IMR-90 (cell line): ENCODE measurements around the gene KYAT1. TPM values are rescaled to one million over a fixed set of nuclear protein-coding genes. Genes with fewer than 3 reads are reported as not detected.

Experiments used
- ATAC-seq: fragments of 200-7000 bp; cut with Tn5 transposase; 2 replicates; pipeline ENCODE4 v1.9.1; 2020; ENCODE audit warnings: low read depth, mild to moderate bottlenecking, moderate library complexity
- BruUV-seq: library from RNA; stranded (reverse); fragments of 400-500 nt; replicated peaks from 2 replicates; lab custom pipeline; 2021; lab: Mats Ljungman, UMichigan
- CTCF ChIA-PET: fragments of 300-600 bp; formaldehyde crosslinking; extraction: SDS; loops from one replicate; lab custom pipeline; 2021; ENCODE audit warnings: antibody characterized with exemption; lab: Yijun Ruan, JAX
- POLR2A ChIA-PET: fragments of 300-600 bp; sonication (Branson Sonifier 250); formaldehyde crosslinking; loops from one replicate; lab custom pipeline; 2022; ENCODE audit warnings: antibody characterized with exemption; ENCODE audit not compliant: unreplicated experiment; lab: Charles Lee
- DNase-seq: peaks from one replicate; pipeline ENCODE4 v3.0.0; 2013
- H2AFZ ChIP-seq: replicated peaks from 2 replicates; pipeline ENCODE3; 2013; ENCODE audit warnings: low read length, mild to moderate bottlenecking; ENCODE audit not compliant: poor library complexity
- H2AK5ac ChIP-seq: 2 replicates; pipeline ENCODE4 v1.6.1; 2013; ENCODE audit warnings: low read depth, low read length, inconsistent platforms
- H2AK9ac ChIP-seq: replicated peaks from 2 replicates; pipeline ENCODE3; 2013; ENCODE audit warnings: mild to moderate bottlenecking, low read depth, low read length, moderate library complexity; ENCODE audit not compliant: poor library complexity
- H2BK120ac ChIP-seq: 2 replicates; pipeline ENCODE4 v1.6.1; 2013; ENCODE audit warnings: low read depth, low read length, inconsistent platforms
- H2BK15ac ChIP-seq: 3 replicates; pipeline ENCODE4 v1.6.1; 2013; ENCODE audit warnings: low read depth, low read length, inconsistent platforms
- H2BK20ac ChIP-seq: 2 replicates; pipeline ENCODE4 v1.6.1; 2013; ENCODE audit warnings: low read depth, mild to moderate bottlenecking, inconsistent platforms, low read length, moderate library complexity
- H2BK5ac ChIP-seq: 2 replicates; pipeline ENCODE4 v1.6.1; 2013; ENCODE audit warnings: mild to moderate bottlenecking, low read depth, low read length, inconsistent platforms; ENCODE audit not compliant: poor library complexity, severe bottlenecking
- H3K14ac ChIP-seq: replicated peaks from 2 replicates; pipeline ENCODE4 v1.6.1; 2013; ENCODE audit warnings: low read depth, low read length, inconsistent platforms
- H3K18ac ChIP-seq: 2 replicates; pipeline ENCODE4 v1.6.1; 2013; ENCODE audit warnings: low read depth, low read length, control low read depth
- H3K23ac ChIP-seq: 2 replicates; pipeline ENCODE4 v1.6.1; 2013; ENCODE audit warnings: low read depth, low read length, inconsistent platforms
- H3K27ac ChIP-seq: 2 replicates; pipeline ENCODE4 v1.5.1; 2013; ENCODE audit warnings: mild to moderate bottlenecking, control low read depth, low read length; ENCODE audit not compliant: insufficient read depth
- H3K27me3 ChIP-seq: 2 replicates; pipeline ENCODE4 v1.6.1; 2013; ENCODE audit warnings: low read length; ENCODE audit not compliant: control insufficient read depth, insufficient read depth
- H3K36me3 ChIP-seq: 2 replicates; pipeline ENCODE4 v1.6.1; 2013; ENCODE audit warnings: low read length, mixed read lengths; ENCODE audit not compliant: control insufficient read depth, insufficient read depth
- H3K4ac ChIP-seq: 2 replicates; pipeline ENCODE4 v1.6.1; 2013; ENCODE audit warnings: low read depth, low read length, inconsistent platforms
- H3K4me1 ChIP-seq: 2 replicates; pipeline ENCODE4 v1.6.1; 2013; ENCODE audit warnings: low read length, mixed read lengths; ENCODE audit not compliant: control insufficient read depth, insufficient read depth
- H3K4me2 ChIP-seq: 2 replicates; pipeline ENCODE4 v1.6.1; 2013; ENCODE audit warnings: low read depth, mild to moderate bottlenecking, control low read depth, low read length, moderate library complexity
- H3K4me3 ChIP-seq: 2 replicates; pipeline ENCODE4 v1.5.1; 2013; ENCODE audit warnings: low read depth, mild to moderate bottlenecking, control low read depth, low read length, moderate library complexity; ENCODE audit not compliant: insufficient read depth
- H3K56ac ChIP-seq: 2 replicates; pipeline ENCODE4 v1.6.1; 2013; ENCODE audit warnings: low read length, inconsistent platforms; ENCODE audit not compliant: insufficient read depth; ENCODE audit errors: extremely low read depth
- H3K79me1 ChIP-seq, 2 experiments: 2 replicates each; pipeline ENCODE4 v1.6.1; 2013; ENCODE audit warnings: low read length in 2 of 2, inconsistent platforms in 1 of 2, low read depth in 1 of 2
- H3K9ac ChIP-seq: 2 replicates; pipeline ENCODE4 v1.6.1; 2013; ENCODE audit warnings: low read depth, low read length, control low read depth
- H3K9me1 ChIP-seq: 2 replicates; pipeline ENCODE4 v1.6.1; 2013; ENCODE audit warnings: low read length, inconsistent platforms; ENCODE audit not compliant: insufficient read depth
- H3K9me3 ChIP-seq: 2 replicates; pipeline ENCODE4 v1.6.1; 2013; ENCODE audit warnings: low read length; ENCODE audit not compliant: control insufficient read depth, insufficient read depth
- H4K20me1 ChIP-seq: 2 replicates; pipeline ENCODE4 v1.6.1; 2013; ENCODE audit warnings: low read length, inconsistent platforms; ENCODE audit not compliant: insufficient read depth
- H4K5ac ChIP-seq: 2 replicates; pipeline ENCODE4 v1.6.1; 2013; ENCODE audit warnings: mild to moderate bottlenecking, low read depth, low read length, control low read depth
- H4K8ac ChIP-seq, 2 experiments: 2 replicates each; pipeline ENCODE4 v1.6.1; 2013; ENCODE audit warnings: low read depth in 2 of 2, low read length in 2 of 2, control low read depth in 1 of 2, inconsistent platforms in 1 of 2
- H4K91ac ChIP-seq: 2 replicates; pipeline ENCODE4 v1.6.1; 2013; ENCODE audit warnings: low read depth, low read length, inconsistent platforms; ENCODE audit not compliant: insufficient read depth
- BHLHE40 ChIP-seq: fragments of 150-350 bp; IDR thresholded peaks from 2 replicates; pipeline ENCODE4 v1.6.1; 2016; ENCODE audit warnings: mild to moderate bottlenecking, low read depth, low read length
- CEBPB ChIP-seq: IDR thresholded peaks from 2 replicates; pipeline ENCODE4 v1.6.1; 2012; ENCODE audit warnings: low read depth, low read length, improper control_type of control experiment
- CHD1 ChIP-seq: IDR thresholded peaks from 2 replicates; pipeline ENCODE4 v1.6.1; 2012; ENCODE audit warnings: low read depth, low read length, improper control_type of control experiment
- CTCF ChIP-seq: conservative IDR thresholded peaks from 2 replicates; pipeline ENCODE4 v1.5.1; 2012; ENCODE audit warnings: mild to moderate bottlenecking, low read depth, low read length, improper control_type of control experiment
- MAFK ChIP-seq: IDR thresholded peaks from 2 replicates; pipeline ENCODE4 v1.6.1; 2012; ENCODE audit warnings: low read depth, low read length, improper control_type of control experiment
- MAZ ChIP-seq: IDR thresholded peaks from 2 replicates; pipeline ENCODE4 v1.6.1; 2012; ENCODE audit warnings: low read depth, mild to moderate bottlenecking, low read length, improper control_type of control experiment, moderate library complexity, borderline replicate concordance
- MXI1 ChIP-seq: IDR thresholded peaks from 2 replicates; pipeline ENCODE4 v1.6.1; 2012; ENCODE audit warnings: low read depth, mild to moderate bottlenecking, low read length, moderate library complexity, borderline replicate concordance
- NFE2L2 ChIP-seq: fragments of 150-350 bp; IDR thresholded peaks from 2 replicates; pipeline ENCODE4 v1.6.1; 2016; ENCODE audit warnings: low read depth, mild to moderate bottlenecking, low read length
- RAD21 ChIP-seq: IDR thresholded peaks from 2 replicates; pipeline ENCODE4 v1.6.1; 2012; ENCODE audit warnings: low read length, improper control_type of control experiment
- RCOR1 ChIP-seq: IDR thresholded peaks from 2 replicates; pipeline ENCODE4 v1.6.1; 2012; ENCODE audit warnings: mild to moderate bottlenecking, low read length, improper control_type of control experiment; ENCODE audit not compliant: insufficient replicate concordance
- RFX5 ChIP-seq: IDR thresholded peaks from 2 replicates; pipeline ENCODE4 v1.8.0; 2012; ENCODE audit warnings: low read depth, mild to moderate bottlenecking, low read length, moderate library complexity
- SMC3 ChIP-seq: fragments of 150-350 bp; IDR thresholded peaks from 2 replicates; pipeline ENCODE4 v1.6.1; 2016; ENCODE audit warnings: low read depth, mild to moderate bottlenecking, antibody characterized with exemption, low read length, moderate library complexity
- WGBS, 2 experiments: methylation state at CpG; one replicate each; pipeline versions ENCODE4 v1.1.5 to v1.1.7; 2013; ENCODE audit warnings: missing lambda C conversion rate in 2 of 2; ENCODE audit not compliant: insufficient read length in 1 of 2; ENCODE audit errors: extremely low coverage in 2 of 2; 5-methylcytosine and 5-hydroxymethylcytosine counted together
- dilution Hi-C: fragments of 300-500 bp; cut with HindIII; formaldehyde crosslinking; loops from one replicate; pipeline ENCODE4 v1.14.3; 2018; ENCODE audit warnings: low sequenced_read_pairs; ENCODE audit not compliant: unreplicated experiment
- in situ Hi-C: fragments of 300-500 bp; cut with MboI; formaldehyde crosslinking; loops from 3 replicates; pipeline ENCODE4 v1.14.3; 2019; ENCODE audit warnings: low sequenced_read_pairs, inconsistent platforms, mixed read lengths
- intact Hi-C: fragments of 100-400 bp; cut with micrococcal nuclease; formaldehyde crosslinking; loops from 2 replicates; pipeline ENCODE4 v1.10.0; 2022
- polyA plus RNA-seq, 3 experiments: library from polyadenylated mRNA; depleted of rRNA; stranded (reverse); fragments of >200 nt; gene quantifications; 2 replicates each; pipeline ENCODE4 v1.2.3, GENCODE V29; 2012; ENCODE audit warnings: low replicate concordance in 1 of 3
- total RNA-seq: library from RNA; depleted of rRNA; stranded (reverse); fragments of >200 nt; gene quantifications from 2 replicates; pipeline ENCODE4 v1.2.3, GENCODE V29; 2012
- TF ChIP-seq, protein P1 (sequence below): fragments of 150-350 bp; IDR thresholded peaks from 2 replicates; pipeline ENCODE4 v1.6.1; 2016; ENCODE audit warnings: low read depth, mild to moderate bottlenecking, low read length, moderate library complexity, borderline replicate concordance

Gene KYAT1
- total and polyA plus RNA-seq, 2 of the 4 experiments (the other 2 are of a cell fraction), result 6.8 to 9.5 TPM

DNA sequence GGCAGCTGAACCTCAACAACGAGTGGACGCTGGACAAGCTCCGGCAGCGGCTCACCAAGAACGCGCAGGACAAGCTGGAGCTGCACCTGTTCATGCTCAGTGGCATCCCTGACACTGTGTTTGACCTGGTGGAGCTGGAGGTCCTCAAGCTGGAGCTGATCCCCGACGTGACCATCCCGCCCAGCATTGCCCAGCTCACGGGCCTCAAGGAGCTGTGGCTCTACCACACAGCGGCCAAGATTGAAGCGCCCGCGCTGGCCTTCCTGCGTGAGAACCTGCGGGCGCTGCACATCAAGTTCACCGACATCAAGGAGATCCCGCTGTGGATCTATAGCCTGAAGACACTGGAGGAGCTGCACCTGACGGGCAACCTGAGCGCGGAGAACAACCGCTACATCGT is 26.6 kb upstream of the KYAT1 start:
- dilution Hi-C loops (no loop called here), intact Hi-C loops (no loop called here), in situ Hi-C loops (no loop called here)
- CTCF ChIA-PET, result interaction anchor here (0.7 kb wide), 1 partner anchor 27 kb away, joined by 3 read pairs; no protein-coding TSS in a partner anchor
- Histone ChIP-seq H3K4me3 (no peak overlapping the region), H3K4me1 (peaks cover 27% of the 10 kb centered on the region), H3K9me1 (peaks cover 26% of the 10 kb centered on the region), H3K23ac (no peak overlapping the region), H3K9ac (no peak overlapping the region), H3K27ac (no peak overlapping the region), H3K4ac (no peak overlapping the region), H3K18ac (no peak overlapping the region), H3K79me1 (peaks cover 28 to 87% of the 10 kb centered on the region in 2 experiments; a peak in 3 of 4 replicates), H3K4me2 (no peak overlapping the region), H4K91ac (no peak overlapping the region), H2BK20ac (no peak overlapping the region), H2BK15ac (no peak overlapping the region), H3K14ac (no peak overlapping the region), H4K8ac (no peak overlapping the region), H3K27me3 (no peaks in the 10 kb centered on the region), H4K5ac (no peak overlapping the region), H2AK5ac (no peak overlapping the region), H2BK5ac (no peak overlapping the region), H2BK120ac (no peak overlapping the region), H3K56ac (no peak overlapping the region), H4K20me1 (no peaks in the 10 kb centered on the region; the same call in none of the 2 replicates), H3K36me3 (peaks cover 38% of the 10 kb centered on the region), H3K9me3 (no peaks in the 10 kb centered on the region), H2AFZ (no peak overlapping the region), H2AK9ac (no peak overlapping the region)
- BruUV-seq, result no TSS peak
- ATAC-seq (no peak), DNase-seq (no peak)
- WGBS, 2 experiments, result 98% methylated on average over 17 of the region's 24 CpGs; no CpG with 5 or more reads in 1 of the 2 experiments
- TF ChIP-seq BHLHE40 (no peak), RAD21 (no peak), MAFK (no peak), RCOR1 (no peak), CEBPB (no peak), CTCF (no peak), NFE2L2 (no peak), RFX5 (no peak), MXI1 (no peak), CHD1 (no peak), SMC3 (no peak), MAZ (no peak)
- TF ChIP-seq, protein P1, sequence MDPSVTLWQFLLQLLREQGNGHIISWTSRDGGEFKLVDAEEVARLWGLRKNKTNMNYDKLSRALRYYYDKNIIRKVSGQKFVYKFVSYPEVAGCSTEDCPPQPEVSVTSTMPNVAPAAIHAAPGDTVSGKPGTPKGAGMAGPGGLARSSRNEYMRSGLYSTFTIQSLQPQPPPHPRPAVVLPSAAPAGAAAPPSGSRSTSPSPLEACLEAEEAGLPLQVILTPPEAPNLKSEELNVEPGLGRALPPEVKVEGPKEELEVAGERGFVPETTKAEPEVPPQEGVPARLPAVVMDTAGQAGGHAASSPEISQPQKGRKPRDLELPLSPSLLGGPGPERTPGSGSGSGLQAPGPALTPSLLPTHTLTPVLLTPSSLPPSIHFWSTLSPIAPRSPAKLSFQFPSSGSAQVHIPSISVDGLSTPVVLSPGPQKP, result no peak
- POLR2A ChIA-PET, result no interaction called here
